Measurements from ENCODE around the gene ENO1.
"Not testable (repeated sequence)": the region's sequence is repeated elsewhere in the genome, so short reads cannot be mapped to it uniquely, and the experiment has no call there.

ENO1 gene

DNA sequence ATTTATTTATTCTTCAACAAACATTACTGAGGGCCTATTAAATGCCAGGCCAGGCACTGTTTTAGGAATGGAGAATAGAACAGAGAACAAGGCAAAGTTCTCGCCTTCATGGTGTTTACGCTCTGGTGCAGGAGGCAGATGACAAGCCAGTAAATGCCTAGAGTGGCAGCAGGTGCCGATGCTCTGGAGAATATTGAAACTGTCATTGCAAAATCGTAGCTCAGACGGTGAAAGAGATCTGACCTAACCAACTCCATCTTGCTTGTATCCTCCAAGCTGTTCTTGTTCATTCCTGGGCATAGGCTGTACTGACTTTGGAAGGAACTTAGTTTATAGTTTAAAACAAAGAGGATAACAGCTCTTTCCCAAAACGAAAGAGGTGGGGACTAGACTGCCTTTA lies 13.5 kb upstream of the ENO1 start:
- no peak for DNase-seq

- DNase-seq = no peak
Measured at GRCh38 chr1:8891401-8891800, 12.9 kb upstream of the ENO1 start.

- peak; percentile 73 for DNase-seq
Measured at GRCh38 chr1:8889925-8890785, 11.7 kb upstream of the ENO1 start.

DNA sequence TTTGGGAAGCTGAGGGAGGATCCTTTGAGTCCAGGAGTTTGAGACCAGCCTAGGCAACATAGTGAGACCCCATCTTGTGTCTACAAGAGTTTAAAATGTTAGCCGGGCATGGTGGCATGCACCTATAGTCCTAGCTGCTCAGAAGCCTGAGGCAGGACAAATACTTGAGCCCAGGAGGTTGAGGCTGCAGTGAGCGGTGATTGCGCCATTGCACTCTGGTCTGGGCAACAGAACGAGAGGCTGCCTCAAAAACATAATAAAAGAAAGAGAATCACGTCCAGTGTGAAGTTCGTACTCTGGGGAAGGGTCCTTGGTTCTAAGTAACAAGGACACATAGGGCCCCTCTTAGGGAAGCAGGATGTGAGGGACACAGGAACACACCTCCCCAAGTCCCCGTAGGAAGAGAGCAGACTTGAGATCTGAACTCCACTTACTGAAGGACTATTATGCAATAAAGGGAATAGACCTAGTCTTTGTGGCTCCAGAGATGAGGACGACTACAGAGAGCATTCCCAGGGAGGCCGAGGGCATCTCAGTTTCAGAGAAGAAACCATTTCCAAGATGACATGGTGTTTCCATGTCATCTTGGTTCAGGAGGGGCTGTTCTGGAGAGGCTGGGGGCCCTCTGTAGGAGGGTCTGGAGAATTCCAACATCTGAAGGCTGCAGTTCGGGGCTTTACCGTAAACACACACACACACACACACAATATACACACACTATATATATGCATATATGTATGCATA lies 10.8 kb upstream of the ENO1 start:
- no peak for DNase-seq

DNA sequence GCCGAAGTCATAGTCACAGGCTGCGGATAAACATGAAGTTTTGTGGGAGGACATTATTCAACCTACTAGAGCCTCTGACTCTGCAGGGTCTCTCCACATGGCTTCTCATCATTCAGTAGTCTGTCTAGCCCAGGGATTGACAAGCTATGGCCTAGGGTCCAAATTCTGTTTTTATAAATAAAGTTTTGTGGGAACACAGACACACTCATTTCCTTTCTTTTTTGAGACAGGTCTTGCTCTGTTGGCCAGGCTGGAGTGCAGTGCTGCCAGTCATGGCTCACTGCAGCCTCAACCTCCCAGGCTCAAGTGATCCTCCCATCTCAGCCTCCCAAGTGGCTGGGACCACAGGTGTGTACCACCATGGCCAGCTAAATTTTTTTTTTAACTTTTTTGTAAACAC lies 8.1 kb upstream of the ENO1 start:
- no peak for DNase-seq

GRCh38 chr1:8886031-8886524 lies 7.6 kb upstream of the ENO1 start:
- DNase-seq = not testable (repeated sequence)

- not testable (repeated sequence) for DNase-seq
Measured at GRCh38 chr1:8884105-8884504, 5.6 kb upstream of the ENO1 start.

DNA sequence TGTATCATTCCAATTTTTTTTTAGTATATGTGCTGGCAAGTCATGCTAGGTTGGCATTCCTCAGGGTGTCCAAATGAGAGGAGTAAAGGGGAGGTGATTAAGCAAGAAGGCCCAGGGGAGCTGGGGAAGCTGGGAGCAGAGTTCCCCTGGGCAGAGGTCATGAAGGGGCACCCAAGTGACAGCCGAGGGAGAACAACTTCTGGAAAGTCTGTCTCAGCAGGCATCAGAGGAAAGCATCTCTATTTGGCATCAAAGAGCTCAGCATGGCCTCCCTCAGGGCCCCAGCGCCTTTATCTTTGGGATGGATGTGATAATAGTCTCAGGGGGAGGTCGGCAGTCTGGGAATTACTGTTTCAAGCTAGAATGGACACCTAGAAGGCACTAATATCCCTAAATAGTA lies 5.0 kb upstream of the ENO1 start:
- DNase-seq = no peak

DNA sequence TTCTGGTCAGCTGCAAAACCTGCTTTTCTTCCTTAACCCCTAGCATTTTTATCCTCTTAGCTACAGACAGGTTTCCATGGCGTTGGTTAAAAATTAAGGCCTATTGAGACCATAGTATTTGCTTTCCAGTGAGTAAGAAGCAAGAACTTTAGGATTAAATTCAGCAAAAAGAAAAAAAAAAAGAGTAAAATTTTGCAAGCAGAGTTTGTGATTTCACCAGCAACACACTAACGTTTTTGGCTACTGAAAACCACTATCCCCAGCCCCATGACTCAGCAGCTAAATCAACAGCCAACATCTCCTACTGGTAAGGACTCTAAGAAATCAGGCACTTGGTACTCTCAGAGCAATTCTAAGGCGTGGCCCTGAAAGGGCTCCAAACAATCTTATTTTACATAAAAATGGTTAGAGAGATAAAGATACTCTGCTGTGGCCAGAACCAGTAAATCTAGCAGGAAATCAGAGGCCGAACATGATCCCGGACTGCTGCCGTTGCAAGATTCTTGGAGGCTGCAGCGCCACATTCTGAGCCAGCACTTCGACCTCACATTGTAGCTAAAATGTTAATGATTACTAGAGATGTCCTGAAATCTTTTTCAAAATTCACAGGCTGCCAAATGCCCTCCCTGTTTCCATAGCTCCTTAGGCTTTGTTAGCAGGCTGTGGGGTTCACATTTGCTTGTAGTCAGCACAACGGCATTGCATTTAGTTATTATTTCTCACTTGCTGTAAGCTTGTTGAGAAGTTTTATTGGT lies 1.6 kb upstream of the ENO1 start:
- DNase-seq = peak; percentile 97

GRCh38 chr1:8879464-8879921 lies 1.0 kb upstream of the ENO1 start:
- DNase-seq = no peak

- peak; percentile 98 for DNase-seq
Measured at GRCh38 chr1:8878698-8879463, 395 bp upstream of the ENO1 start.

DNA sequence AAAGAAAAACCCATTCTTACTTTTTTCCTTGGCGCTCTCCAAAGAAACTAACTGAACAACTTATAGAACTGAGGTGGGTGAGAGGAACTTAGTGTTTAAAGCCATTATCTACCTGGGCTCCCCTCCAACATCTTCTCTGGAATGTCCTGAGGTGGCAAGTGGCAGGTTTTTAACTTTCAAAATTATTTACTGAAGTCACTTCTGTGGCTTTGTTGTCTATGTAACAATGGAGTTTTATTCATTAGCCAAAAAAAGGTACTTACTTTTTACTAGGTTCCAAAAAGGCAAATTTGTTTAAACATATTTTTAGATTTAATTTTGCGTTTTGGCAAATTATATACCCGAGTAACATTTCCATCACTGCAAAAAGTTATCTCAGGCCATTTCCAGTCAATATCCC lies 2.4 kb downstream of the ENO1 start:
- DNase-seq = no peak

- no peak for DNase-seq
Measured at GRCh38 chr1:8875216-8875861, 3.1 kb downstream of the ENO1 start.

DNA sequence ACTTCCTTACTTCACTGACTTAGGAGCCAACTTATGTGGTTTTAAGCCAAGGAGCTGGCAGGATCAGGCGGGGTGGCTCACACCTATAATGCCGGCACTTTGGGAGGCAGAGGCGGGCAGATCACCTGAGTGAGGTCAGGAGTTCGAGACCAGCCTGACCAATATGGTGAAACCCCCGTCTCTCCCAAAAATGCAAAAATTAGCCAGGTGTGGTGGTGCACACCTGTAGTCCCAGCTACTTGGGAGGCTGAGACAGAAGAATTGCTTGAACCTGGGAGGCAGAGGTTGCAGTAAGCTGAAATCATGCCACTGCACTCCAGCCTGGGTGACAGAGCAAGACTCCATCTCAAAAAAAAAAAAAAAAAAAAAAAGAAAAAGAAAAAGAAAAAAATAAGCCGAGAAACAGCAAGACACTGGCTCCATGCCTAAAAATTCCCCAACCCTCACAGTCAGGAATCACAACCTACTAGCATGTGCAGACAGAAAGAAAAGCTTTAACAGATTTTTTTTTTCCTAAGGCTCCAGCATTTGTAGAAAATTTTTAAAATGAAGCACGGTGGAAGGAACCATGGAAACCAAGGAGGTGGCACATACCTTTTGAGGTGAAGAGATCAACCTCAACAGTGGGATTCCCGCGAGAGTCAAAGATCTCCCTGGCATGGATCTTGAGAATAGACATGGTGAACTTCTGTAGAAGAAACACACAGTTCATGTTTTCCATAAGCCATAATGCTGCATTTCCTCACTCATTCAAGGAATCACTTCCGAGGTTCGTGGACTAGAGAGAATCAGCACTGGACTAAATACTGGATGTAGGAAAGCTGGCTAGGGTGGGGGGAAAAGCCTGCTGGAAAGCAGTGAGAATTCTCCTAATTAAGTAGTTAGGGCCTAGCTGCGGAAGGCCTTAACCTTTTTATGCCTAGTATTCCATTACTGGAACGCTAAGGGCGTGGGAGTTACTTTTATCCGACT lies 4.0 kb downstream of the ENO1 start:
- DNase-seq = peak; percentile 48

GRCh38 chr1:8873506-8874229 lies 4.8 kb downstream of the ENO1 start:
- DNase-seq = peak; percentile 98

- DNase-seq = no peak
Measured at GRCh38 chr1:8873001-8873400, 5.5 kb downstream of the ENO1 start.

DNA sequence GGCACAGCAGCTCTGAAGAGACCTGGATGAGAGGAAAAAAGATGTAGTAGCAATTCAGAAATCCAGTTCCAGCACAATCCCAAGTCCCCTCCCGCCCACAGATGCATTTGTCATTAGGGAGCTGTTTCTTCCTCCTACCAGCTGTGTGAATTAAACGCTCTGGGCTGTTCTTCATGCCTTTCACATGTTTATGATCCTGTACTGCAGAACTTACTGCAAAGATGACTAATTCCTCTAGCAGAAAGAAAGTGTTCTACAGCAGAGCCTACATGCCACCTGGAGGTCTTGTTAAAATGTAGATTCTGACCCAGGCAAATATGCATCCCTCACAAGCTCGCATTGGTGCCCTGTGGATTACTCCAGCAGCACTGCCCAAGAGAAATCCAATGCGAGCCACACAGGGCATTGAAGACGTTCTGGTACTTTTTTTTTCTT lies 6.5 kb downstream of the ENO1 start:
- DNase-seq = peak; percentile 46

DNA sequence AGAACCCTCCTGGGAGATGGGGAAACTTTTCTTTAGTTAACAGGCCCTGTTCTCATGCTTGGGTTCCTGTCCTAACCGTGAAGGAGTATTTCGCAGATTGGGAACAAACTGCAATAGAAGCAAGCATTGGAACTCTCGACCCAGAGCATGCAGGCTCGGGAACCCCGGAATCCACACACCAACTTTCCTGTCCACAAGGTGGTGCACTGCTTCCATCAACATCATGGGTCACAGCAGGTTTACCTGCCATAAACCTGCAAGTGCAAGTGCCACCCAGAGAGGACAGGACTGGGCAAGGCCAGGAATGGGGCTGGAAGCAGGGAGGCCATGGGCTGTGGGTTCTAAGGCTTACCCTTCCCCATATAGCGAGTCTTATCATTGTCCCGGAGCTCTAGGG lies 6.9 kb downstream of the ENO1 start:
- no peak for DNase-seq

DNA sequence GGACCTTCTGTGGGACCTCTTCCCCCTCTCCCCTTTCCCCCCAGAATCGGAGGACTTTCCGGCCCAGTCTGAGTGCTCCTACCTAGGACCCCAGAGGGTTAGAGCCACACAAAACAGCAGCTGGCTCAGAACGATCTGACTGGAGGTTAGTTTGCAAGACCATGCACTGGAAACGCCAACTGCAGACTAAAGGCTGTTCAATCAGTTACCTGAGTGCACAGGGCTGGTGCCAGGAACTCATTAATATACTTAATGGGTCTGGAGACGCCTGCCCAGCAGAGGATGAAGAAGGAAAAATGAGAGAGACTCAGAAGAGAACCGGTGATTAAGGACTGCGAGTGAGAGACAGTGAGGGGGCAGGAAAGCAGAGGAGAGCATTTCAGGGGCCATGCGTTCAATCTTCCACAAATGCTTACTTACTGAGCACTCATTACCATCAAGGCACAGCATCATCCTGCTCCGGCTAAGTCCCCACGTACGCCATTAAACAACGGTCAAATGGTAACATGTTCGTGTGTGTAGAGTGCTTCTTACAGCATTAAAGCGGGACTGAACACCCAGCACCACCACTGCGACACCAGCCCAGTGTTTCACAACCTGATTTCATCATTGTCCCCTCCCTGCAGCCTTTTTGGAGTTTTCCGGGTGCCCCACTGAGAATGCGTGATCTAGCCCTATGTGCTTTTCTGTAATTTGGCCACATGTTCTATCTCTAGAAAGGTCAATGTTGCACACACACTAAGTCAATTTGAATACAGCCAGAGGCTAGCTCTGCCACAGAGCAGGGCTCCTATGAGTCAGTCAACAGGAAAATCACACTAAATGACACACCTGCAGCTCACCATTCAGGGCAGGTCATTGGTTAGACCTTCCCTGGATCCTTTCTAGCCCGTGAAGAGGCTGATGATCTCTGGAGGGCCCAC lies 7.6 kb downstream of the ENO1 start:
- no peak for DNase-seq
